ENCODE measurements around the gene KIF26B.

Gene KIF26B

GRCh38 chr1:245245021-245245667 lies 90.4 kb downstream of the KIF26B start:
- no peak for DNase-seq

GRCh38 chr1:245246433-245246832 lies 91.6 kb downstream of the KIF26B start:
- DNase-seq, result no peak

- no peak for DNase-seq
Measured at GRCh38 chr1:245247356-245247755, 92.6 kb downstream of the KIF26B start.

- no peak for DNase-seq
Measured at GRCh38 chr1:245247801-245248200, 93.0 kb downstream of the KIF26B start.

GRCh38 chr1:245248231-245248731 lies 93.5 kb downstream of the KIF26B start:
- DNase-seq, result no peak

GRCh38 chr1:245255783-245256182 lies 101.0 kb downstream of the KIF26B start:
- no peak for DNase-seq

DNA sequence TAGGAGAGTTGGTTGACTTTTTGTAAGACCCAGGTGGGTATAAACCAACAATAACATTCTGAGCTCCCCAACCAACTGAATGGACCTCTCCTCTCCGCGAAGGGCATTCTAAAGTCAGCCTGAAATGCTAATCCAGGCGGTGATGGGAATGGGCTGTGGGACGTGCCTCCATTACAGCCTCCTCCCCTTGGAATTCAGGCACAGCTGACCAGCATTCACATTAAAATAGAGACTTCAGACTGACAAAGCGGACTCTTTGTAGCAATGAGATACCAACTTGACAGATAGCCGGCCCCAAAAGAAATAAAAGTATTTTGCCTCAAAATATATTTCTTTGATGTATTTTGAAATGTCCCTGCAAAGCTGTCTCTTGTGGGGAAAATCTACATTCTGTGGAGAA lies 101.7 kb downstream of the KIF26B start:
- DNase-seq, result no peak

- no peak for DNase-seq
Measured at GRCh38 chr1:245258271-245258920, 103.6 kb downstream of the KIF26B start.

DNA sequence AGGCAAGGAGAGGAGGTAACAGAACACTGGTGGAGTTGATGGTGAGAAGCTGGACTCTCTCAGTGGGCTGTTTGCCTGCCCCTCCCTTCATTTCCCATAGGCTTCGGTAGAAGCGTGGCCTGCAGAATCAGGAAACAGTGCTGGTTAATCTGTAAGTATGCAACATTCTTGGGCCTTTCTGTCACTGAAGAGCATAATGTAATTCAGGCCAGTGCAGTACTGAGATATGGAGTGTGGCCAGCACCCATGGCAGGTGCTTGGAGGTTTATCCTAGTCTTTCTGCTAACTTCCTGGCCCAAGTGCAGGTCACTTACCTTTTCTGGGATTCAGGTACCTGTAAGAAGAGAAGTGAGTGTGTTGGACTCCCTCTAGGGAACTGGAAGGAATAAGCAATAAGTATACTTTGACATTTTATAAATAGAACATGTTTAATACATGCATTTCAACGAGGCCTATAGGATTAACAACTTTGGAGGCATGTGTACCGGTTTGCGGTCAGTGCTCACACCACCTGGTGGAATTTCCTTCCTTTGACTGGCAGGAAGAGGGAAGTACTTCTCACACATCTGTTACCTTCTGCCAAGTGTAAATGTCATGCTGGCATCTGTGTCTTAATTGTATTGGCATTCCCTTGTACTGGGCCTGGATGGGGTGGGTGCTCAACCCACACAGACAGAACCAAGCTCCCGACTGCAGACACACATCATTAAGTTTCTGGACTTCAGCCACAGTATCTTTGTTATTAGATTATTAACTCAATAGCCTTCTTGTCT lies 105.5 kb downstream of the KIF26B start:
- DNase-seq, result no peak

- DNase-seq, result no peak
Measured at GRCh38 chr1:245260883-245261282, 106.1 kb downstream of the KIF26B start.

- DNase-seq, result no peak
Measured at GRCh38 chr1:245261786-245262185, 107.0 kb downstream of the KIF26B start.

- DNase-seq, result no peak
Measured at GRCh38 chr1:245263529-245264095, 108.8 kb downstream of the KIF26B start.

GRCh38 chr1:245264226-245264625 lies 109.4 kb downstream of the KIF26B start:
- DNase-seq, result no peak

DNA sequence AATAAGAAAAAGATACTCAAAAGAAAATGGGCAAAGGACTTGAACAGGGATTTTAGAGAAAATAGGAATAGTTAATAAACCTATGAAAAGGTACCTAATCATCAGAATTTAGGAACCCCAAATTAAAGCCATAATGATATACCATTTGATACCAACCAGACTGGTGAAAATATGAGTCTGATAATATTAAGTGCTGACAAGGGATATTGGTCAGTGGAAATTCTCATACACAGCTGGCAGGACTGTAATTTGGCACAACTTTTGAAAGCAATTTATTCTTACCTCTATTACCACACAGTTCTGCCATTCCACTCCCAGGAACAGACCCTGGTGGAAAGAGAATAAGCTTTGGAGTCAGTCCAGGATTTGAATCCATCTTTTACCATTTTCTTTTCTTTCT lies 111.3 kb downstream of the KIF26B start:
- no peak for DNase-seq

GRCh38 chr1:245270063-245270462 lies 115.3 kb downstream of the KIF26B start:
- no peak for DNase-seq

DNA sequence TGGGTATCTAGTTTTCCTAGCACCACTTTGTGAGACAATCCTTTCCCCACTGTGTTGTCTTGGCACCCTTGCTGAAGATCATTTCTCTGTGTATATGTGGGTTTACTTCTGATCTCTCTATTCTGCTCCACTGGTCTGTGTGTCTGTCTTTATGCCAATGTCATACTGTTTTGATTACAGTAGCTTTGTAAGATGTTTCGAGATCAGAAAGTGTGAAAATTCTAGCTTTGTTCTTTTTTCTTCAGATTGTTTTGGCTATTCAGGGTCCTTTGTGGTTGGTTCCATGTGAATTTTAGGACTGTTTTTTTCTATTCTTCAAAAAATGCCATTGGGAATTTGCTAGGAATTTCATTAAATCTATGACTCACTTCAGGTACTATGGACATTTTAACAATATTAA lies 116.2 kb downstream of the KIF26B start:
- DNase-seq, result no peak

- DNase-seq, result no peak
Measured at GRCh38 chr1:245272676-245273075, 117.9 kb downstream of the KIF26B start.

DNA sequence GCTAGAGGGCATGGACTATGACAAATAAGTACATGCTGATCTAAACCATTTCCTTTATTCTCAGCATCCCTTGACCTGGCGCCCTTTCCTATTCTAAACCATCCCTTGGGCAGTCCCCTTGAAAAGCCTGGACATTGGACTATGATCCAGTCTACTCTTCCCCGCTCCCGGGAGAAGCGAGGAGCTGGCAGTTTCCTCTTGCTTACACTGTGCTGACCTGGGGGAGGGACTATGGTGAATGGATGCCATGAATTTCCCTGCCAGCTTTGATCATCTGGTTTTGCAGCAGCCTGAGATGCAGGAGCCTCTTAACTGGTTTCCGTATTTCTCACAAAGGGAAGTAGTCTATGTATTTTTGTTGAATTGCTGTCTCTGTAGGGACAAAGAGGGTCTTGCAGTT lies 121.7 kb downstream of the KIF26B start:
- no peak for DNase-seq

- DNase-seq, result no peak
Measured at GRCh38 chr1:245277276-245277675, 122.5 kb downstream of the KIF26B start.

DNA sequence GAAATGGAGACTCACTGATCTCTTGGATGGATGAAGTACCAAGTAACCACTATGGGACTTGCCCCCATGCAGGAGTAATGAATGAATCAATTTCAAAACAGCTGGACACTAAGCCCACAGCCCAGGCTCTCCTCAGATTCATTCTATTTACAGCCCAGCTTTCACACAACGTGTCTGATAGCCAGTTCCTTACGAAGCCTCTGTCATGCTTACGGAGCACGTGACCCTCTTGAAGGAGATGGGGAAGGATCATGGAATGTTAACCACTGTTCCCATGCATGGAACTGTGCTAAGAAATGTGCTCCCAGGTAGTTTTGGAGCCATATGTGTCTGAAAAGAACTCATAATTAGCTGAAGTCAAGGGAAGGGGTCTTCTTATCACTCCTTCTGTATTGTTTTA lies 124.1 kb downstream of the KIF26B start:
- no peak for DNase-seq

GRCh38 chr1:245279346-245279745 lies 124.6 kb downstream of the KIF26B start:
- no peak for DNase-seq

DNA sequence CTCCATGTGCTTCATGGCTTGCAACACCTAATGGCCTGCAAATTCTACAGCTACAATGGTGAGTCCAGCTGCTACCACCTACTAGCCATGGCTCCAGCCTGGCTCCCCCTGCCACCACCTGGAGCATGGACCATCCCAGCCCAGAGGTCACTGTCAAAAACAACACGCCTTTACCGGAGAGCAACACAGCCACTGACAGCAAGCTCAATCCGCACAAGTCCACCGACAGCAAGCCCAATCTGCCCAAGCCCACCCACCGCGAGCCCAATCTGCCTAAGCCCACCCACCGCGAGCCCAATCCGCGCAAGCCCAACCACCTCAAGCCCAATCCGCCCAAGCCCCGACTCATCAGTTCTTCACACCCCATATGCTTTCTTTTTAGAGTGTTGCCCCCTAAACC lies 128.2 kb downstream of the KIF26B start:
- DNase-seq, result no peak

- DNase-seq, result no peak
Measured at GRCh38 chr1:245285168-245285567, 130.4 kb downstream of the KIF26B start.

DNA sequence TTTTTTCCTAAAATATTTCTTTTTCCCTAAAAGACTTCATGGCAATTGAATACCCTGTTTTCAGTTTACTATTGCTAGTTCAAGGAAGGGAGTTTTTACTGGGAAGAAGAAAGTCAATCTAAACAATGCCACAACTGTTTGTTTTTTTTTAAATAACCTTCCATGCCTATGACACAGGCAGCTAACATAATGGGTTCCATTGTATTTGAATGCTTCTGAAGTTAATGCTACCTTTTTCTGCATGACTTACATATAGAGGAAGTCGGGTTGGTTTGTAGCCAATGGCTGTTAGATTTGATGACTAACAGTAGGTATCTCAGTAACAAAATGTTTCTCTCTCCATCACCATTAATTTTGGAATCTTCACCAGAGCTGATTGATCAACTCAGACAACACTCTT lies 134.0 kb downstream of the KIF26B start:
- DNase-seq, result no peak
